ENCODE results near the gene ZFHX2. TPM values are rescaled to one million over a fixed set of nuclear protein-coding genes. Genes with fewer than 3 reads are reported as not detected.

Gene ZFHX2
- polyA plus RNA-seq, 1 of the 3 experiments (the other 2 are of a cell fraction) = 0.77 TPM

DNA sequence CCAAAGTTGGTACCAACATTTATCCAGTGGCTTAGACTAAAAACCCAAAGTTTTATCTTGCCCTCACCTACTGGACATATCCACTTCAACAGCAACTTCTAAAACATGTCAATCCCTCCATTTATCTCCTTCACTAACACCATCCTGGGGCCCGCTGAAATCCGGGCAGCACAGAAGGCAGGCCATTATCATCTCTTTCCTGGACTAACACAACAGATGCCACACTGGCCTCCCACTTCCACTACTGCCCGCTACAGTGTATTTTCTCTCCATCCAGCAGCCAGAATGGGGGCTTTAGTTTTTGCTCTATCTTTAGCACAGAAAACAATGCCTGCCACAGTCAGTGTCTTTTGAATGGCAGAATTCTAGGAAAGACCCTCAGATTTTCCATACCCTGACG lies 15.6 kb downstream of the ZFHX2 start:
- Histone ChIP-seq H3K27me3 (ENCODE audit: insufficient read depth) (no peaks in the 10 kb centered on the region), H3K4me2 (no peak overlapping the region), H3K9me3 (no peaks in the 10 kb centered on the region), H3K4me1 (ENCODE audit: control insufficient read depth in 1 of 2, insufficient read depth in 2 of 2, low read depth in 1 of 2, low read length in 1 of 2) (peaks cover 4 to 6% of the 10 kb centered on the region in 2 experiments; a peak in 1 of 4 replicates), H3K79me2 (ENCODE audit: insufficient read depth) (no peaks in the 10 kb centered on the region), H3K27ac (ENCODE audit: low read depth in 2 of 2, low read length in 1 of 2) (no peak overlapping the region), H3K36me3 (replicated peaks in 1 of 2; ENCODE audit: control insufficient read depth in 1 of 2, insufficient read depth in 2 of 2, low read length in 1 of 2) (peaks cover 0 to 14% of the 10 kb centered on the region in 2 experiments), H3K9me2 (no peaks in the 10 kb centered on the region), H4K20me1 (ENCODE audit: insufficient read depth) (no peaks in the 10 kb centered on the region), H3K9ac (no peak overlapping the region), H3K4me3 (ENCODE audit: low read depth in 2 of 2, low read length in 1 of 2) (no peak overlapping the region), H3F3A (replicated peaks; ENCODE audit: insufficient read depth) (no peaks in the 10 kb centered on the region), H2AFZ (ENCODE audit: low read depth) (no peak overlapping the region)
- POLR2A ChIA-PET = interaction anchor here (0.9 kb wide), 1 partner anchor 20 kb away, joined by 3 read pairs; no protein-coding TSS in a partner anchor
- 85% methylated on average over 4 of the region's 4 CpGs for WGBS (ENCODE audit: low lambda C conversion rate)
- no peak for DNase-seq
- TF ChIP-seq ELF1 (IDR thresholded peaks at IDR 0.05) (no peak), EP300 (IDR thresholded peaks at IDR 0.05; ENCODE audit: borderline replicate concordance in 1 of 2, low read depth in 1 of 2, low read length in 1 of 2) (no peak), GATA2 (CRISPR knock-in tag; IDR thresholded peaks at IDR 0.05) (no peak), FOSL2 (IDR thresholded peaks at IDR 0.05; ENCODE audit: borderline replicate concordance, low read depth) (no peak)
- CTCF ChIA-PET = interaction anchor here (1.7 to 11.3 kb wide), 3 partner anchors 13 to 56 kb away, joined by 5 to 276 read pairs (median 136); partner anchors contain the start of gene THTPA

DNA sequence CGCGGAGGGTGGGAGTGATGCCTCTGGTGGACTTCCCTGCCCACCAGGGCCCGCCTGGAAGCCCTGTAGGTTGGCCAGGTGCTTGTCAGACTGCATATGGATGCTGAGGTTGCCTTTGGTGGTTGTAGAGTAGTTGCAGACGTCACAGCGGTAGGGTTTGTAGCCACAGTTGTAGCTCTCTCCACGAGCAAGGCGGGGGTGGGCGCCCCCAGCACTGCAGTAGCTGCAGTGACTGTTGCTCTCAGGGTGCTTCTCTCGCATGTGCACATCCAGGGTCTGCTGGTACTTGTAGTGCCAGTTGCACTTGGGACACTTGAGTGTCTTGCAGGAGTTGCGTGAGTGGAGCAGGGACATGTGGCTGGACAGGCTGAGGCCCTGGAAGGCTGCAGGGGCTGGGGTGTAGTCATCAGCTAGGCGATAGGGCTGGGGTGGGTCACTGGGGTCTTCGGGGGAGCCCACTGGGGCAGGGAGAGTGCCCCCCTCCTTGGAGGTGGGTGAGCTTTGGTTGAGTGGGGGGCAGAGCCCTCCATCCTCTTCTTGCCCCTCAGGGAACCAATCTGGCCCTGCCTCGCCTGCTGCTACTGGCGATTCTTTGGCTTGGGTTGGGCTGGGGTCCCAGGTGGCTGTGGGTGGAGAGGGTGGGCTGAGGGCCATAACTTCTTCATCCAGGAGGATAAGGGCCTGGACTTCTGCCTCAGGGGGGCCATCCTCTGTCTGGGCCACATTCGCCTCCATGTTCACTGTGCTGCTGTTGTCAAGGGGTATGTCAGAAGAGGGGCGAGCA lies 17.7 kb downstream of the ZFHX2 start:
- Histone ChIP-seq H3K36me3 (replicated peaks in 1 of 2; ENCODE audit: control insufficient read depth in 1 of 2, insufficient read depth in 2 of 2, low read length in 1 of 2) (peaks cover 0 to 16% of the 10 kb centered on the region in 2 experiments), H3K9me3 (no peaks in the 10 kb centered on the region), H3K27me3 (ENCODE audit: insufficient read depth) (no peaks in the 10 kb centered on the region), H3K79me2 (ENCODE audit: insufficient read depth) (no peaks in the 10 kb centered on the region), H3K9ac (no peak overlapping the region), H3F3A (replicated peaks; ENCODE audit: insufficient read depth) (no peaks in the 10 kb centered on the region), H2AFZ (ENCODE audit: low read depth) (no peak overlapping the region), H3K4me1 (ENCODE audit: control insufficient read depth in 1 of 2, insufficient read depth in 2 of 2, low read depth in 1 of 2, low read length in 1 of 2) (no peaks in the 10 kb centered on the region; a peak in 1 of 4 replicates), H3K4me3 (ENCODE audit: low read depth in 2 of 2, low read length in 1 of 2) (no peak overlapping the region), H3K27ac (ENCODE audit: low read depth in 2 of 2, low read length in 1 of 2) (no peak overlapping the region), H4K20me1 (ENCODE audit: insufficient read depth) (no peaks in the 10 kb centered on the region), H3K4me2 (no peak overlapping the region), H3K9me2 (no peaks in the 10 kb centered on the region)
- 91% methylated on average over 7 of the region's 16 CpGs for WGBS (ENCODE audit: low lambda C conversion rate)
- POLR2A ChIA-PET = no interaction called here
- CTCF ChIA-PET = interaction anchor here (1.0 to 11.4 kb wide), 6 partner anchors 10 to 53 kb away, joined by 3 to 142 read pairs (median 6); no protein-coding TSS in a partner anchor
- no peak for DNase-seq
- TF ChIP-seq FOXJ3 (CRISPR knock-in tag; IDR thresholded peaks at IDR 0.05) (no peak), JUND (IDR thresholded peaks at IDR 0.05) (no peak), GATA2 (CRISPR knock-in tag; IDR thresholded peaks at IDR 0.05) (no peak), TCF12 (IDR thresholded peaks at IDR 0.05) (no peak), EP300 (IDR thresholded peaks at IDR 0.05; ENCODE audit: borderline replicate concordance in 1 of 2, low read depth in 1 of 2, low read length in 1 of 2) (no peak), SIN3A (IDR thresholded peaks at IDR 0.05; ENCODE audit: borderline replicate concordance, low read depth, low read length) (no peak), MAX (IDR thresholded peaks at IDR 0.05; ENCODE audit: low read depth) (no peak), NRF1 (IDR thresholded peaks at IDR 0.05; ENCODE audit: low read depth, low read length) (no peak)
- TF ChIP-seq, protein P1, sequence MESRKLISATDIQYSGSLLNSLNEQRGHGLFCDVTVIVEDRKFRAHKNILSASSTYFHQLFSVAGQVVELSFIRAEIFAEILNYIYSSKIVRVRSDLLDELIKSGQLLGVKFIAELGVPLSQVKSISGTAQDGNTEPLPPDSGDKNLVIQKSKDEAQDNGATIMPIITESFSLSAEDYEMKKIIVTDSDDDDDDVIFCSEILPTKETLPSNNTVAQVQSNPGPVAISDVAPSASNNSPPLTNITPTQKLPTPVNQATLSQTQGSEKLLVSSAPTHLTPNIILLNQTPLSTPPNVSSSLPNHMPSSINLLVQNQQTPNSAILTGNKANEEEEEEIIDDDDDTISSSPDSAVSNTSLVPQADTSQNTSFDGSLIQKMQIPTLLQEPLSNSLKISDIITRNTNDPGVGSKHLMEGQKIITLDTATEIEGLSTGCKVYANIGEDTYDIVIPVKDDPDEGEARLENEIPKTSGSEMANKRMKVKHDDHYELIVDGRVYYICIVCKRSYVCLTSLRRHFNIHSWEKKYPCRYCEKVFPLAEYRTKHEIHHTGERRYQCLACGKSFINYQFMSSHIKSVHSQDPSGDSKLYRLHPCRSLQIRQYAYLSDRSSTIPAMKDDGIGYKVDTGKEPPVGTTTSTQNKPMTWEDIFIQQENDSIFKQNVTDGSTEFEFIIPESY (IDR thresholded peaks at IDR 0.05; ENCODE audit: borderline replicate concordance, low read depth) = no peak

Data from SK-N-SH (cell line).